Mesodermal cell (in vitro differentiated cells): ENCODE results near the gene GRPR.
"Not testable (repeated sequence)": the region's sequence is repeated elsewhere in the genome, so short reads cannot be mapped to it uniquely, and the experiment has no call there.

Experiments
- H3K27ac ChIP-seq: 2 replicates; pipeline ENCODE4 v1.7.0; 2013; ENCODE audit warnings: mild to moderate bottlenecking, low read depth, low read length, moderate library complexity; ENCODE audit not compliant: severe bottlenecking
- H3K36me3 ChIP-seq: 2 replicates; pipeline ENCODE4 v1.7.1; 2013; ENCODE audit warnings: mild to moderate bottlenecking, low read length, moderate library complexity; ENCODE audit not compliant: control insufficient read depth, insufficient read depth
- H3K4me1 ChIP-seq: one replicate; pipeline ENCODE4 v1.7.1; 2013; ENCODE audit warnings: mild to moderate bottlenecking, low read length; ENCODE audit not compliant: insufficient read depth, control insufficient read depth, poor library complexity, severe bottlenecking
- H3K4me3 ChIP-seq: 2 replicates; pipeline ENCODE4 v1.7.0; 2013; ENCODE audit warnings: low read length, control low read depth, mild to moderate bottlenecking; ENCODE audit not compliant: insufficient read depth, poor library complexity, severe bottlenecking; ENCODE audit errors: extremely low read depth
- H3K9me3 ChIP-seq: 2 replicates; pipeline ENCODE4 v1.7.1; 2013; ENCODE audit warnings: mild to moderate bottlenecking, low read length, moderate library complexity; ENCODE audit not compliant: control insufficient read depth
- WGBS, 2 experiments: methylation state at CpG; one replicate each; pipeline ENCODE4 v1.1.5; 2013; ENCODE audit warnings: missing lambda C conversion rate in 2 of 2; ENCODE audit not compliant: insufficient coverage in 2 of 2; 5-methylcytosine and 5-hydroxymethylcytosine counted together

Gene GRPR

GRCh38 chrX:16136080-16136479 lies 12.7 kb downstream of the GRPR start:
- no peak overlapping the region for H3K4me3 ChIP-seq
- H3K4me1 ChIP-seq: no peaks in the 10 kb centered on the region
- no peaks in the 10 kb centered on the region for H3K36me3 ChIP-seq
- H3K9me3 ChIP-seq: no peaks in the 10 kb centered on the region
- H3K27ac ChIP-seq: no peak overlapping the region
- WGBS, 2 experiments: no CpG with 5 or more reads among the region's 2 CpGs

- no peaks in the 10 kb centered on the region for H3K36me3 ChIP-seq
- H3K9me3 ChIP-seq: no peaks in the 10 kb centered on the region
- no peak overlapping the region for H3K27ac ChIP-seq
- no peaks in the 10 kb centered on the region for H3K4me1 ChIP-seq
- no peak overlapping the region for H3K4me3 ChIP-seq
These were observed 14.2 kb downstream of the GRPR start for GRCh38 chrX:16137416-16138107.

DNA sequence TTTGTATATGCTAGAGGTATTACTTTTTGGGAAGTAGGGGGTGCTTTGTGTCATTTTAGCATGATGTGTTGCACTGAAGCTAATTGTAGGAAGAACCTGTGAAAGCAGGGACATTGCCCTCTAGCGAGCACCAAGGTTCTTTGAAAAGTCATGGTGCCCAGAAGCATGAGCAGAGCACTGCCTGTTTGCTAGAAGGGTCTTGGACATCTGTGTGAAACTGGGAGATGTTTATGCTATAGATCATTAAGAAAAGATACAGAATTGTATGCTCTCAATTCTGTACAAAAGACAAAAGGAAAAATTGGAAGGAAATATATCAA lies 14.7 kb downstream of the GRPR start:
- H3K27ac ChIP-seq: no peak overlapping the region
- no CpG with 5 or more reads among the region's 1 CpG for whole genome bisulfite sequencing, 2 experiments
- H3K9me3 ChIP-seq: no peaks in the 10 kb centered on the region
- no peaks in the 10 kb centered on the region for H3K36me3 ChIP-seq
- H3K4me3 ChIP-seq: no peak overlapping the region
- no peaks in the 10 kb centered on the region for H3K4me1 ChIP-seq

DNA sequence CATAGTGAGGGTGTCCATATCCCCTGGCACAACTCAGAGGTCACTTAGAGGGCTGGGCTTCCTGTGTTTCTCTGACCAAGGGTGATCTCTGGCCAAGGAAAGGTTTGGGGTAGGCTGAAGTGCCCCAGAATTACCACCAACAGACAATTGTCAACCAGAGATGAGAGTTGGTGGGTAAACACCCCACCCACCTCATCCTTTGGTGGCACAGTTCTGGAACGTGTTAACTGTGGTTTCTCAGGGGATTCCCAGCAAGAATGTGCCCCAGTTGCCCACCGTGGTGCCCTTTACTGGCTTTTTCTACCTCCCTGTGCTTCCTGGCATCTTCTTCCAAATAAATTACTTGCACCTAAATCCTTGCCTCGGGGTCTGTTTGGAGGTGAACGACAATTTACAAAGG lies 17.1 kb downstream of the GRPR start:
- no peaks in the 10 kb centered on the region for H3K4me1 ChIP-seq
- no peak overlapping the region for H3K27ac ChIP-seq
- 86% methylated on average over 2 of the region's 4 CpGs; no CpG with 5 or more reads in 1 of the 2 experiments for WGBS, 2 experiments
- no peaks in the 10 kb centered on the region for H3K36me3 ChIP-seq
- H3K9me3 ChIP-seq: no peaks in the 10 kb centered on the region
- no peak overlapping the region for H3K4me3 ChIP-seq

GRCh38 chrX:16140983-16141382 lies 17.6 kb downstream of the GRPR start:
- no peak overlapping the region for H3K4me3 ChIP-seq
- H3K27ac ChIP-seq: no peak overlapping the region
- no peaks in the 10 kb centered on the region for H3K36me3 ChIP-seq
- H3K4me1 ChIP-seq: no peaks in the 10 kb centered on the region
- H3K9me3 ChIP-seq: no peaks in the 10 kb centered on the region

GRCh38 chrX:16141422-16142245 lies 18.3 kb downstream of the GRPR start:
- no peaks in the 10 kb centered on the region for H3K9me3 ChIP-seq
- no peaks in the 10 kb centered on the region for H3K36me3 ChIP-seq
- no peak overlapping the region for H3K27ac ChIP-seq
- H3K4me3 ChIP-seq: no peak overlapping the region
- no CpG with 5 or more reads among the region's 4 CpGs for WGBS, 2 experiments
- no peaks in the 10 kb centered on the region for H3K4me1 ChIP-seq

DNA sequence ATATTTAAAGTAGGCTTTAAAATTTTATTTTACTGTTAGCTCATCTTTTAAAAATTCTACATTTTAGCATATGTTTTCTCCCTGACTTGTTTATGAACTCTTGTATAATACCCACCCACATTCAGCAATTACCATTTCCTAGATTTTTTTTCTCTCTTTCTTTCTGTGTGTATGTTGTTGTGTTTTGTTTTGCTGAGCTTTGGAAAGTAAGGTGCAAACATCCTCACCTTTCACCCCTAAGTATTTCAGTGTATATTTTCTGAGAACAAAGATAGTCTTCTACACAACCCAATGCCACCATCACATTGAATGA lies 18.8 kb downstream of the GRPR start:
- H3K27ac ChIP-seq: no peak overlapping the region
- H3K4me3 ChIP-seq: no peak overlapping the region
- H3K9me3 ChIP-seq: no peaks in the 10 kb centered on the region
- H3K36me3 ChIP-seq: no peaks in the 10 kb centered on the region
- no peaks in the 10 kb centered on the region for H3K4me1 ChIP-seq

- Histone ChIP-seq H3K4me1 (no peaks in the 10 kb centered on the region), H3K27ac (no peak overlapping the region), H3K4me3 (no peak overlapping the region), H3K9me3 (no peaks in the 10 kb centered on the region), H3K36me3 (no peaks in the 10 kb centered on the region)
These were observed 20.6 kb downstream of the GRPR start for GRCh38 chrX:16143968-16144367.

DNA sequence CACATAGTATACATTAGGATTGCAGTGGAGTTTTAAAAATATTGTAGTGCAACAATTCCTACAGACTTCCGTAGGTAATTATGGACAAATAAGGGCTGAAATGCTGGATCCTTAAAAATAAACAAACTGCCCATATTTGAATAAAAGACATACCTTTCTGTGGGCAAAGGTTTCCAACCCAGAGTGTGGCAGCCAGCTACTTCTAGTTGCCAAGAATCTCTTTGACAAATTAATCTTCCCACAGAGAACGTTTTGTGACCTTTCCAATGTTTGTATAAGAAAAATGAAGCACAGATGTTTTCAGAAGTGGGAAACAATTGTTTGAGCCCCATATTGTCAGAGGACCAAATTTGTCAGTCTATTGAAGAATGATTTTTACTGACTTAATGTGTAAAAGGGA lies 21.1 kb downstream of the GRPR start:
- H3K36me3 ChIP-seq: no peaks in the 10 kb centered on the region
- H3K4me1 ChIP-seq: no peaks in the 10 kb centered on the region
- no CpG with 5 or more reads among the region's 2 CpGs for WGBS, 2 experiments
- H3K4me3 ChIP-seq: no peak overlapping the region
- H3K9me3 ChIP-seq: no peaks in the 10 kb centered on the region
- no peak overlapping the region for H3K27ac ChIP-seq

DNA sequence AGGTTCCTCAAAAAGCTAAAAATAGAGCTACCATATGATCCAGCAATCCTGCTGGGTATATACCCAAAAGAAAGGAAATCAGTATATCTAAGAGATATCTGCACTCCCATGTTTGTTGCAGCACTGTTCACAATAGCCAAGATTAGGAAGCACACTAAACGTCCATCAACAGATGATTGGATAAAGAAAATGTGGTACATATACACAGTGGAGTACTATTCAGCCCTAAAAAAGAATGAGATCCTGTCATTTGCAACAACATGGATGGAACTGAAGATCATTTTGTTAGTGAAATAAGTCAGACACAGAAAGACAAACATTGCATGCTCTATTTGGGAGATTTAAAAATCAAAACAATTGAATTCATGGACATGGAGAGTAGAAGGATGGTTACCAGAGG lies 21.7 kb downstream of the GRPR start:
- H3K4me3 ChIP-seq, H3K27ac ChIP-seq, H3K9me3 ChIP-seq, H3K36me3 ChIP-seq, H3K4me1 ChIP-seq: not testable (repeated sequence)
- no CpG with 5 or more reads among the region's 1 CpG for WGBS, 2 experiments

DNA sequence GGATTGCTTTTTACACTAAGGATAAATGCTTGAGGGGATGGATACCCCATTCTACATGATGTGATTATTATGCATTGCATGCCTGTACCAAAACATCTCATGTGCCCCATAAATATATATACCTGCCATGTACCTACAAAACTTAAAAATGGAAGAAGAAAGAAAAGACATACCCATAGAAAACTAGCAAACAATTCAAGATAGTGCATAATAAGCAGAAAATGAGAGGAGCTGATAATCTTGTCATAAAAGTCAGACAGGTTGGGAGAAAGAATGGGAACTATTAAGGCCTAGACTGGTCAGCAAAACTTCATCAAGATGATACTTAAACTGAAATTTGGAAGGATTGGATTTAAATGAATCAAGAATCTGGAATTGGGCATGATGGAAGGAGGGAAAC lies 22.3 kb downstream of the GRPR start:
- Histone ChIP-seq H3K4me3 (no peak overlapping the region), H3K9me3 (no peaks in the 10 kb centered on the region), H3K36me3 (no peaks in the 10 kb centered on the region), H3K27ac (no peak overlapping the region), H3K4me1 (no peaks in the 10 kb centered on the region)
